ENCODE data around the gene SNX21. TPM values are rescaled to one million over a fixed set of nuclear protein-coding genes. Genes with fewer than 3 reads are reported as not detected.

The SNX21 gene
- total and polyA plus RNA-seq, 4 donors: 3.8 to 10.6 (median 4.8) TPM

DNA sequence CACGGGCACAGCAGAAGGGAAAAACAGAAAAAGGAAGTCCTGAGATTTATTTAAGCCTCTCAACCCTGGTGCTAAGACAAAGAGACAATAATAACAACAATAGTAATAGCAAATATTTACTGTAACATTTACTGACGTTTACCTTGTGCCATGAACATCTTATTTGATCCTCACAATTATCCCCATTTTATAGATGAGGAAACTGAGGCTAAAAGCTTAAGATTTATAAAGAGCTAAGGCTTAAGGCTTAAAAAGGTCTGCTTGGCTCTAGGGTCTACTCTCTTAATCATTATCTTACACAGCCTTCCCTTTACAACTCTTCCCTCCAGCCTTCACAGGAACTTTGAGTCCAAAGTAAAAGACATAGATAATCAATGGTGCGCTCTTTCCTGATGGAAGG, 45.2 kb upstream of the SNX21 start:
- 58% methylated on average over 3 of the region's 3 CpGs for WGBS

More for the DNA sequence above, 45.2 kb upstream of the SNX21 start:
- TF ChIP-seq RXRA (IDR thresholded peaks at IDR 0.05) (no peak), SP1 (IDR thresholded peaks at IDR 0.05) (no peak), HNF4G (IDR thresholded peaks at IDR 0.05) (no peak), GABPA (IDR thresholded peaks at IDR 0.05 in 1 of 2, conservative IDR thresholded peaks at IDR 0.05 in 1 of 2) (no peak), FOXA1 (IDR thresholded peaks at IDR 0.05) (no peak), YY1 (IDR thresholded peaks at IDR 0.05) (no peak), TAF1 (conservative IDR thresholded peaks at IDR 0.05) (no peak), FOXA2 (IDR thresholded peaks at IDR 0.05) (no peak), EGR1 (IDR thresholded peaks at IDR 0.05; ENCODE audit: low read depth in 2 of 2) (no peak), NR2F2 (IDR thresholded peaks at IDR 0.05) (no peak), REST (IDR thresholded peaks at IDR 0.05) (no peak), HNF4A (conservative IDR thresholded peaks at IDR 0.05) (no peak), RAD21 (IDR thresholded peaks at IDR 0.05) (no peak)
- TF ChIP-seq, protein P1, sequence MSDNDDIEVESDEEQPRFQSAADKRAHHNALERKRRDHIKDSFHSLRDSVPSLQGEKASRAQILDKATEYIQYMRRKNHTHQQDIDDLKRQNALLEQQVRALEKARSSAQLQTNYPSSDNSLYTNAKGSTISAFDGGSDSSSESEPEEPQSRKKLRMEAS (IDR thresholded peaks at IDR 0.05): no peak
- TF ChIP-seq, protein P2, sequence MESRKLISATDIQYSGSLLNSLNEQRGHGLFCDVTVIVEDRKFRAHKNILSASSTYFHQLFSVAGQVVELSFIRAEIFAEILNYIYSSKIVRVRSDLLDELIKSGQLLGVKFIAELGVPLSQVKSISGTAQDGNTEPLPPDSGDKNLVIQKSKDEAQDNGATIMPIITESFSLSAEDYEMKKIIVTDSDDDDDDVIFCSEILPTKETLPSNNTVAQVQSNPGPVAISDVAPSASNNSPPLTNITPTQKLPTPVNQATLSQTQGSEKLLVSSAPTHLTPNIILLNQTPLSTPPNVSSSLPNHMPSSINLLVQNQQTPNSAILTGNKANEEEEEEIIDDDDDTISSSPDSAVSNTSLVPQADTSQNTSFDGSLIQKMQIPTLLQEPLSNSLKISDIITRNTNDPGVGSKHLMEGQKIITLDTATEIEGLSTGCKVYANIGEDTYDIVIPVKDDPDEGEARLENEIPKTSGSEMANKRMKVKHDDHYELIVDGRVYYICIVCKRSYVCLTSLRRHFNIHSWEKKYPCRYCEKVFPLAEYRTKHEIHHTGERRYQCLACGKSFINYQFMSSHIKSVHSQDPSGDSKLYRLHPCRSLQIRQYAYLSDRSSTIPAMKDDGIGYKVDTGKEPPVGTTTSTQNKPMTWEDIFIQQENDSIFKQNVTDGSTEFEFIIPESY (IDR thresholded peaks at IDR 0.05): no peak
- TF ChIP-seq, protein P3, sequence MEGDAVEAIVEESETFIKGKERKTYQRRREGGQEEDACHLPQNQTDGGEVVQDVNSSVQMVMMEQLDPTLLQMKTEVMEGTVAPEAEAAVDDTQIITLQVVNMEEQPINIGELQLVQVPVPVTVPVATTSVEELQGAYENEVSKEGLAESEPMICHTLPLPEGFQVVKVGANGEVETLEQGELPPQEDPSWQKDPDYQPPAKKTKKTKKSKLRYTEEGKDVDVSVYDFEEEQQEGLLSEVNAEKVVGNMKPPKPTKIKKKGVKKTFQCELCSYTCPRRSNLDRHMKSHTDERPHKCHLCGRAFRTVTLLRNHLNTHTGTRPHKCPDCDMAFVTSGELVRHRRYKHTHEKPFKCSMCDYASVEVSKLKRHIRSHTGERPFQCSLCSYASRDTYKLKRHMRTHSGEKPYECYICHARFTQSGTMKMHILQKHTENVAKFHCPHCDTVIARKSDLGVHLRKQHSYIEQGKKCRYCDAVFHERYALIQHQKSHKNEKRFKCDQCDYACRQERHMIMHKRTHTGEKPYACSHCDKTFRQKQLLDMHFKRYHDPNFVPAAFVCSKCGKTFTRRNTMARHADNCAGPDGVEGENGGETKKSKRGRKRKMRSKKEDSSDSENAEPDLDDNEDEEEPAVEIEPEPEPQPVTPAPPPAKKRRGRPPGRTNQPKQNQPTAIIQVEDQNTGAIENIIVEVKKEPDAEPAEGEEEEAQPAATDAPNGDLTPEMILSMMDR (IDR thresholded peaks at IDR 0.05; ENCODE audit: low read depth, low read length, missing input control): no peak
- TF ChIP-seq, protein P4, sequence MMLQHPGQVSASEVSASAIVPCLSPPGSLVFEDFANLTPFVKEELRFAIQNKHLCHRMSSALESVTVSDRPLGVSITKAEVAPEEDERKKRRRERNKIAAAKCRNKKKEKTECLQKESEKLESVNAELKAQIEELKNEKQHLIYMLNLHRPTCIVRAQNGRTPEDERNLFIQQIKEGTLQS (IDR thresholded peaks at IDR 0.05): no peak
- Histone ChIP-seq H3K9ac (ENCODE audit: low read depth in 1 of 2, low read length in 2 of 2) (no peak overlapping the region), H3K27ac (ENCODE audit: low read depth in 1 of 2, low read length in 2 of 2) (no peak overlapping the region), H3K9me3 (ENCODE audit: control insufficient read depth in 4 of 4, low read length in 3 of 4) (no peaks in the 10 kb centered on the region), H3K36me3 (ENCODE audit: control insufficient read depth in 4 of 4, insufficient read depth in 3 of 4, low read depth in 1 of 4, low read length in 3 of 4) (no peaks in the 10 kb centered on the region), H3K4me1 (ENCODE audit: control insufficient read depth in 4 of 4, insufficient read depth in 4 of 4, low read length in 3 of 4) (peaks cover 0 to 13% (median 10%) of the 10 kb centered on the region in 4 donors), H3K27me3 (ENCODE audit: control insufficient read depth in 4 of 4, insufficient read depth in 4 of 4, low read length in 3 of 4) (no peaks in the 10 kb centered on the region), H3K4me3 (ENCODE audit: low read depth in 1 of 3, low read length in 3 of 3) (no peak overlapping the region)
- no peak for DNase-seq (ENCODE audit: low spot score)
